Activated CD4-positive, alpha-beta T cell treated with anti-CD3 and anti-CD28 coated beads for 36 hours (primary cell): Measurements from ENCODE around the gene TUBGCP6. TPM values are rescaled to one million over a fixed set of nuclear protein-coding genes. Genes with fewer than 3 reads are reported as not detected.
A peak's percentile ranks its signal among the peaks of the same experiment; 100 is the strongest.

Experiments used
- ATAC-seq: fragments of 200-7000 bp; cut with Tn5 transposase; one replicate; pipeline ENCODE4 v1.10.0; 2021; ENCODE audit warnings: mild to moderate bottlenecking, moderate library complexity
- CTCF ChIA-PET: fragments of 350-600 bp; sonication (Branson Sonifier 250); formaldehyde crosslinking; loops from one replicate; lab custom pipeline; 2021; ENCODE audit warnings: antibody characterized with exemption; lab: Charles Lee
- POLR2A ChIA-PET: fragments of 350-600 bp; sonication (Branson Sonifier 250); formaldehyde crosslinking; loops from one replicate; lab custom pipeline; 2021; ENCODE audit warnings: antibody characterized with exemption, inconsistent platforms; lab: Charles Lee
- DNase-seq: peaks from one replicate; pipeline ENCODE4 v3.0.0-alpha.2; 2020
- H3K27ac Mint-ChIP-seq: one replicate; pipeline ENCODE4 v1.8.0; 2021; ENCODE audit warnings: mixed read lengths
- H3K27me3 Mint-ChIP-seq: one replicate; pipeline ENCODE4 v1.8.0; 2021; ENCODE audit warnings: mixed read lengths
- H3K36me3 Mint-ChIP-seq: one replicate; pipeline ENCODE4 v1.8.0; 2021; ENCODE audit warnings: low read depth, mixed read lengths
- H3K4me1 Mint-ChIP-seq: one replicate; pipeline ENCODE4 v1.8.0; 2021; ENCODE audit warnings: mixed read lengths
- H3K4me3 Mint-ChIP-seq: one replicate; pipeline ENCODE4 v1.8.0; 2021; ENCODE audit warnings: mild to moderate bottlenecking, moderate library complexity, mixed read lengths
- H3K9me3 Mint-ChIP-seq: one replicate; pipeline ENCODE4 v1.8.0; 2021; ENCODE audit warnings: low read depth, mixed read lengths
- intact Hi-C, 2 experiments: fragments of 100-400 bp; cut with DNase I in 1 of 2; cut with micrococcal nuclease in 1 of 2; formaldehyde crosslinking; loops; one replicate each; pipeline versions ENCODE4 v1.14.2 to v1.15.1; 2022 to 2024; cut with DNase I, micrococcal nuclease
- total RNA-seq, 2 experiments: library from RNA; stranded (reverse); gene quantifications; one replicate each; pipeline ENCODE4 v1.2.3, GENCODE V29; 2021

The TUBGCP6 gene
- total RNA-seq, 2 experiments from 2014 or later = 42.2 to 49.2 TPM

- intact Hi-C loops = loop anchor here (1.0 to 10.0 kb wide), 12 partner anchors 10 to 393 kb away; partner anchors contain the start of genes ALG12 (in 1 of the 2), CHKB (in 1 of the 2), CRELD2 (in 1 of the 2) and PANX2 (in 1 of the 2)
- ChIA-PET POLR2A (no interaction called here), CTCF (interaction anchor here (0.6 kb wide), 1 partner anchor 34 kb away, joined by 3 read pairs; no protein-coding TSS in a partner anchor)
- Mint-ChIP-seq H3K27me3 (no peaks in the 10 kb centered on the region), H3K36me3 (peaks cover 15% of the 10 kb centered on the region), H3K4me1 (peaks cover 43% of the 10 kb centered on the region), H3K4me3 (peak overlapping the region; percentile 83), H3K27ac (peak overlapping the region; percentile 90), H3K9me3 (no peaks in the 10 kb centered on the region)
- peak; percentile 1 for ATAC-seq
- DNase-seq = no peak
These were observed 55.0 kb downstream of the TUBGCP6 start for GRCh38 chr22:50189849-50190181.

DNA sequence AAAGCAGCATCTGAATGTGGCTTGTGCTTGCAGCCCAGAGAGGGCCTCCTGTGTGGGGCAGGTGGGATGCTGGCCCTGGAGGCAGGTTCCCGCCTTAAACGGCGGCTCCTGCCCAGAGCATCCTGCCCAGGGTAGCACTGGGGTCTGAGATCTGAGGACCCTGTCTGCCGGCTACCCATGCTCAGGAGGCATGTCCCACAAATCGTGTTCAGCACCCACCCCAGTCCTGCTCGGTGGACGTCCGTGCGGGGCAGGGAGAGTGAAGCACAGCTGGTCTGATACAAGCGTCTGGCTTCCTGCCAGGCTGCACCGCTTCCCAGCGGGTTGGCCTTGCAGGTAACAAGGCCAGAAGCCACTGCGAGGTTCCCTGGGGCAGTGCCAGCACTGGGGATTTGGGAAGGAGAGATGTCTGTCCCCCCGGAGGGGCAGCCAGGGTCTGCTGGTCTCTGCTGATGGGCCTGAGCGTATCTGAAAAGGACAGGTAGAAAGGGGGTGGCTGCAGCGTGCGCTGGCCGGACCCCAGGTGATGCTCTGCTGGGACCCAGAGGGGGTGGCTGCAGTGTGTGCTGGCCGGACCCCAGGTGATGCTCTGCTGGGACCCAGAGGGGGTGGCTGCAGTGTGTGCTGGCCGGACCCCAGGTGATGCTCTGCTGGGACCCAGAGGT lies 55.5 kb downstream of the TUBGCP6 start:
- intact Hi-C loops = loop anchor here in 1 of 2 experiments (5.0 kb wide), 1 partner anchor 283 kb away; no protein-coding TSS in a partner anchor
- peaks cover 45% of the 10 kb centered on the region for H3K4me1 Mint-ChIP-seq

DNA sequence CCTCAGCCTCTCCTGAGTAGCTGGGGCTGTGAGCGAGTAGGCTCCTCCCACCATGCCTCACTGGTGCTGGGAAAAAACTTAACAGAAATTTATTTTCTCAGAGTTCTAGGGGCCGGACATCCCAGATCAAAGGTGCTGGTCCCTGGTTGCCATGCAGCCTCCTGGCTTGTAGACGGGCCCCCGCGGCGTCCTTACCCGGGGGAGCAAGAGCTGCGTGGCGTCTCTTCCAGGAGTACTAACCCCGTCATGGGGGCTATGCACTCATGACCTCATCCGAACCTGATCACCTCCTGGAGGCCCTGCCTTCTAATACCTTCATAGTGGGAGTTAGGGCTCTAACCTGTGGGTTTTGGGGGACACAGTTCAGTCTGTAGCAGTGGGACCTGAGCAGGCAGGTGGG lies 56.5 kb downstream of the TUBGCP6 start:
- intact Hi-C loops = loop anchor here in 1 of 2 experiments (5.0 kb wide), 1 partner anchor 284 kb away; no protein-coding TSS in a partner anchor
- DNase-seq = no peak
- Mint-ChIP-seq H3K27me3 (no peaks in the 10 kb centered on the region), H3K4me3 (no peak overlapping the region), H3K27ac (no peak overlapping the region), H3K4me1 (peaks cover 45% of the 10 kb centered on the region), H3K36me3 (peaks cover 15% of the 10 kb centered on the region), H3K9me3 (no peaks in the 10 kb centered on the region)
- POLR2A ChIA-PET = interaction anchor here (0.6 kb wide), 1 partner anchor 39 kb away, joined by 3 read pairs; no protein-coding TSS in a partner anchor
- no peak for ATAC-seq
- CTCF ChIA-PET = interaction anchor here (1.2 kb wide), 1 partner anchor 33 kb away, joined by 3 read pairs; no protein-coding TSS in a partner anchor

More for the DNA sequence above, 55.5 kb downstream of the TUBGCP6 start:
- no peak for DNase-seq
- Mint-ChIP-seq H3K36me3 (peaks cover 15% of the 10 kb centered on the region), H3K4me3 (peak overlapping the region; percentile 83), H3K9me3 (no peaks in the 10 kb centered on the region), H3K27me3 (no peaks in the 10 kb centered on the region), H3K27ac (peak overlapping the region; percentile 90)
- CTCF ChIA-PET = no interaction called here
- no peak for ATAC-seq
- POLR2A ChIA-PET = interaction anchor here (0.6 kb wide), 1 partner anchor 322 kb away, joined by 3 read pairs; no protein-coding TSS in a partner anchor

GRCh38 chr22:50186761-50187523 lies 57.9 kb downstream of the TUBGCP6 start:
- Mint-ChIP-seq H3K9me3 (no peaks in the 10 kb centered on the region), H3K36me3 (peaks cover 10% of the 10 kb centered on the region), H3K27ac (peak overlapping the region; percentile 92), H3K4me1 (peaks cover 36% of the 10 kb centered on the region), H3K4me3 (peak overlapping the region; percentile 84), H3K27me3 (no peaks in the 10 kb centered on the region)
- ChIA-PET POLR2A (interaction anchor here (1.3 kb wide), 1 partner anchor 16 kb away, joined by 3 read pairs; the partner anchor contains the start of gene PANX2), CTCF (interaction anchor here (0.6 to 1.0 kb wide), 2 partner anchors 44 to 270 kb away, joined by 3 to 4 read pairs; no protein-coding TSS in a partner anchor)
- DNase-seq (peak; percentile 40), ATAC-seq (no peak)
- intact Hi-C loops = loop anchor here in 1 of 2 experiments (5.0 kb wide), 1 partner anchor 285 kb away; no protein-coding TSS in a partner anchor

- intact Hi-C loops = loop anchor here in 1 of 2 experiments (5.0 kb wide), 1 partner anchor 286 kb away; no protein-coding TSS in a partner anchor
- Mint-ChIP-seq H3K36me3 (peaks cover 4% of the 10 kb centered on the region), H3K9me3 (no peaks in the 10 kb centered on the region), H3K4me1 (peaks cover 29% of the 10 kb centered on the region), H3K4me3 (peak overlapping the region; percentile 84), H3K27ac (peak overlapping the region; percentile 92), H3K27me3 (no peaks in the 10 kb centered on the region)
- POLR2A ChIA-PET = no interaction called here
- DNase-seq = no peak
- CTCF ChIA-PET = interaction anchor here (1.0 kb wide), 1 partner anchor 43 kb away, joined by 4 read pairs; no protein-coding TSS in a partner anchor
- ATAC-seq = no peak
These were observed 58.6 kb downstream of the TUBGCP6 start for GRCh38 chr22:50186181-50186714.

GRCh38 chr22:50185375-50186087 lies 59.3 kb downstream of the TUBGCP6 start, which contains the start of gene TRABD:
Gene TRABD (plus strand): TSS chr22:50185913. CDS start chr22:50193061, 7,148 bp downstream.
- peaks cover 27% of the 10 kb centered on the region for H3K4me1 Mint-ChIP-seq
- ChIA-PET CTCF (no interaction called here), POLR2A (no interaction called here)
- H3K9me3 Mint-ChIP-seq = no peaks in the 10 kb centered on the region
- peak within 1 kb of the TSS; percentile 84 for H3K4me3 Mint-ChIP-seq
- peak within 1 kb of the TSS; percentile 92 for H3K27ac Mint-ChIP-seq
- intact Hi-C loops = loop anchor here in 1 of 2 experiments (1.0 to 5.0 kb wide), 8 partner anchors 15 to 398 kb away; partner anchors contain the start of genes PANX2, PIM3, PPP6R2 and TUBGCP6
- peaks cover 3% of the 10 kb centered on the region for H3K36me3 Mint-ChIP-seq
- DNase-seq (peak; percentile 95), ATAC-seq (peak; percentile 80)
- no peaks in the 10 kb centered on the region for H3K27me3 Mint-ChIP-seq

- no peak overlapping the region for H3K27ac Mint-ChIP-seq
- no peak for ATAC-seq
- DNase-seq = no peak
- CTCF ChIA-PET = no interaction called here
- peak overlapping the region; percentile 84 for H3K4me3 Mint-ChIP-seq
- peaks cover 26% of the 10 kb centered on the region for H3K4me1 Mint-ChIP-seq
- no peaks in the 10 kb centered on the region for H3K9me3 Mint-ChIP-seq
- POLR2A ChIA-PET = no interaction called here
- intact Hi-C loops = loop anchor here in 1 of 2 experiments (1.0 to 5.0 kb wide), 8 partner anchors 15 to 398 kb away; partner anchors contain the start of genes PANX2, PIM3, PPP6R2 and TUBGCP6
- H3K27me3 Mint-ChIP-seq = no peaks in the 10 kb centered on the region
- peaks cover 3% of the 10 kb centered on the region for H3K36me3 Mint-ChIP-seq
These were observed 59.9 kb downstream of the TUBGCP6 start for GRCh38 chr22:50184902-50185374.

GRCh38 chr22:50184004-50184901 lies 60.6 kb downstream of the TUBGCP6 start:
- Mint-ChIP-seq H3K27me3 (peaks cover 2% of the 10 kb centered on the region), H3K27ac (no peak overlapping the region), H3K36me3 (peaks cover 3% of the 10 kb centered on the region), H3K4me3 (peak overlapping the region; percentile 66), H3K9me3 (no peaks in the 10 kb centered on the region), H3K4me1 (peaks cover 19% of the 10 kb centered on the region)
- ChIA-PET POLR2A (no interaction called here), CTCF (no interaction called here)
- intact Hi-C loops = no loop called here
- DNase-seq = no peak
- no peak for ATAC-seq

GRCh38 chr22:50183141-50183971 lies 61.5 kb downstream of the TUBGCP6 start:
- Mint-ChIP-seq H3K27ac (no peak overlapping the region), H3K36me3 (peaks cover 3% of the 10 kb centered on the region), H3K4me3 (no peak overlapping the region), H3K9me3 (no peaks in the 10 kb centered on the region), H3K4me1 (peaks cover 13% of the 10 kb centered on the region), H3K27me3 (peaks cover 2% of the 10 kb centered on the region)
- DNase-seq = no peak
- ATAC-seq = no peak
- ChIA-PET CTCF (no interaction called here), POLR2A (no interaction called here)
- intact Hi-C loops = no loop called here
